Measurements from ENCODE around the gene DENND5B. TPM values are rescaled to one million over a fixed set of nuclear protein-coding genes. Genes with fewer than 3 reads are reported as not detected.

The DENND5B gene
- total and polyA plus RNA-seq, 10 of the 15 experiments (the other 5 are each of a cell fraction or from before 2014, with no cell fraction given): 0.39 to 32.5 (median 20.6) TPM

- Histone ChIP-seq H3K9ac (ENCODE audit: control insufficient read depth, insufficient read depth, low read length) (no peak overlapping the region), H2AFZ (ENCODE audit: control insufficient read depth, low read depth, low read length) (no peak overlapping the region), H3K9me3 (replicated peaks; ENCODE audit: control insufficient read depth, insufficient read depth, low read length) (no peaks in the 10 kb centered on the region), H3K4me3 (no peak overlapping the region), H3K4me1 (ENCODE audit: control insufficient read depth, insufficient read depth, low read length) (peaks cover 20% of the 10 kb centered on the region; the same call in 1 of the 2 replicates), H3K36me3 (ENCODE audit: control insufficient read depth in 2 of 2, insufficient read depth in 2 of 2, low read length in 1 of 2) (no peaks in the 10 kb centered on the region; a peak in 1 of 4 replicates), H3K27ac (ENCODE audit: control insufficient read depth, insufficient read depth) (no peak overlapping the region), H3K79me2 (ENCODE audit: control insufficient read depth, insufficient read depth, low read length) (peaks cover 81% of the 10 kb centered on the region), H3K4me2 (ENCODE audit: control insufficient read depth, insufficient read depth) (peak overlapping the region; percentile 41; the same call in 1 of the 2 replicates), H4K20me1 (ENCODE audit: control insufficient read depth, insufficient read depth) (no peaks in the 10 kb centered on the region), H3K27me3 (replicated peaks in 1 of 2; ENCODE audit: control insufficient read depth in 2 of 2, insufficient read depth in 2 of 2, low read length in 1 of 2) (no peaks in the 10 kb centered on the region)
- BruUV-seq (replicated peaks): no TSS peak
- WGBS (ENCODE audit: insufficient coverage, insufficient replicate concordance, low lambda C conversion rate, missing lambda C conversion rate): 56% methylated on average over 3 of the region's 3 CpGs
- ATAC-seq (no peak), FAIRE-seq (no peak), DNase-seq (ENCODE audit: low read depth, low spot score) (no peak)
- POLR2A ChIA-PET: no interaction called here
- CTCF ChIA-PET: no interaction called here
- RAD21 ChIA-PET (ENCODE audit: unreplicated experiment): no interaction called here
- intact Hi-C loops (cut with micrococcal nuclease; ENCODE audit: unreplicated experiment): no loop called here
- SMC1A ChIA-PET (ENCODE audit: uncharacterized antibody, unreplicated experiment): no interaction called here
- in situ Hi-C loops (cut with MboI): no loop called here
- TF ChIP-seq SPI1 (IDR thresholded peaks at IDR 0.05; ENCODE audit: borderline replicate concordance, insufficient read depth, low read depth, low read length) (no peak), SUZ12 (IDR thresholded peaks at IDR 0.05; ENCODE audit: unreplicated experiment) (no peak), GABPA (IDR thresholded peaks at IDR 0.05; ENCODE audit: low read depth) (no peak), SIX5 (IDR thresholded peaks at IDR 0.05; ENCODE audit: low read depth, low read length, severe bottlenecking) (no peak), GATAD2B (conservative IDR thresholded peaks at IDR 0.05; ENCODE audit: low read depth) (no peak), TAF1 (IDR thresholded peaks at IDR 0.05; ENCODE audit: borderline replicate concordance, low read depth, low read length) (no peak), FOS (IDR thresholded peaks at IDR 0.05; ENCODE audit: borderline replicate concordance, extremely low read depth, insufficient read length) (no peak), BCLAF1 (IDR thresholded peaks at IDR 0.05) (no peak), SP1 (IDR thresholded peaks at IDR 0.05; ENCODE audit: low read depth, low read length) (no peak), PKNOX1 (IDR thresholded peaks at IDR 0.05) (no peak), POLR2A (IDR thresholded peaks at IDR 0.05; ENCODE audit: low read depth, low read length) (no peak), REST (IDR thresholded peaks at IDR 0.05; ENCODE audit: low read depth, low read length) (no peak), HCFC1 (IDR thresholded peaks at IDR 0.05; ENCODE audit: low read length) (no peak), POLR2AphosphoS5 (IDR thresholded peaks at IDR 0.05; ENCODE audit: low read length) (no peak)
Observed at GRCh38 chr12:31568498-31568897, 22.4 kb downstream of the DENND5B start.

Data from GM12878 (cell line).